Spleen (tissue), 11 donors: ENCODE measurements around the gene GSDME. TPM values are rescaled to one million over a fixed set of nuclear protein-coding genes. Genes with fewer than 3 reads are reported as not detected.

Experiments
- DNase-seq: peaks from one replicate; pipeline ENCODE4 v3.0.0-alpha.2; 2020
- H3K27ac ChIP-seq, 8 donors: fragments of 200-600 bp; sonication (generic) in 7 of 8; 1 replicate in 4 of 8; 2 replicates in 4 of 8; pipeline versions ENCODE4 v1.5.0 to v1.8.0; 2016 to 2021; ENCODE audit warnings: inconsistent platforms in 4 of 8, mild to moderate bottlenecking in 4 of 8, moderate library complexity in 1 of 8
- H3K27me3 ChIP-seq, 7 donors: fragments of 200-600 bp; sonication (generic) in 6 of 7; replicated peaks in 1 of 7; 1 replicate in 4 of 7; 2 replicates in 3 of 7; pipeline versions ENCODE4 v1.5.0 to v1.8.0; 2016 to 2021; ENCODE audit warnings: inconsistent platforms in 3 of 7, mild to moderate bottlenecking in 1 of 7
- H3K36me3 ChIP-seq, 6 donors: fragments of 200-600 bp; sonication (generic) in 5 of 6; 1 replicate in 4 of 6; 2 replicates in 2 of 6; pipeline versions ENCODE4 v1.5.0 to v1.8.0; 2016 to 2021; ENCODE audit warnings: inconsistent platforms in 2 of 6
- H3K4me1 ChIP-seq, 6 donors: fragments of 200-600 bp; sonication (generic) in 5 of 6; 1 replicate in 3 of 6; 2 replicates in 3 of 6; pipeline versions ENCODE4 v1.5.0 to v1.8.0; 2016 to 2021; ENCODE audit warnings: inconsistent platforms in 3 of 6
- H3K4me3 ChIP-seq, 8 donors: fragments of 200-600 bp; sonication (generic) in 7 of 8; 1 replicate in 4 of 8; 2 replicates in 4 of 8; pipeline versions ENCODE4 v1.5.0 to v1.8.0; 2016 to 2021; ENCODE audit warnings: inconsistent platforms in 4 of 8, mild to moderate bottlenecking in 4 of 8, moderate library complexity in 2 of 8
- H3K9me3 ChIP-seq, 8 donors: fragments of 200-600 bp; sonication (generic) in 7 of 8; 1 replicate in 4 of 8; 2 replicates in 4 of 8; pipeline versions ENCODE4 v1.5.0 to v1.8.0; 2016 to 2021; ENCODE audit warnings: inconsistent platforms in 4 of 8
- POLR2A ChIP-seq, 3 donors: fragments of 450-650 bp; IDR thresholded peaks; one replicate each; pipeline ENCODE4 v1.5.1; 2017; ENCODE audit warnings: antibody characterized with exemption in 3 of 3, mild to moderate bottlenecking in 1 of 3
- POLR2AphosphoS5 ChIP-seq, 3 donors: sonication (generic); formaldehyde crosslinking; IDR thresholded peaks; one replicate each; pipeline ENCODE4 v1.5.1; 2017; ENCODE audit warnings: antibody characterized with exemption in 3 of 3
- WGBS, 5 donors: extraction: QIAGEN DNeasy Blood & Tissue Kit in 3 of 5; methylation state at CpG; one replicate each; pipeline versions ENCODE4 v1.1.5 to v1.1.7; 2013 to 2018; 5-methylcytosine and 5-hydroxymethylcytosine counted together
- intact Hi-C: fragments of 100-400 bp; cut with DNase I; formaldehyde crosslinking; loops from one replicate; pipeline ENCODE4 v1.15.0; 2023; ENCODE audit warnings: low total_unique reads
- polyA plus RNA-seq, 3 donors: library from polyadenylated mRNA; stranded (reverse); fragments of 200-250 nt; gene quantifications; one replicate each; pipeline ENCODE4 v1.2.1, GENCODE V29; 2013
- total RNA-seq, 7 donors: library from RNA; depleted of rRNA in 3 of 7; stranded (reverse); fragments of >200 nt in 3 of 7; fragmentation: NEBNext Ultra II Directional in 4 of 7; extraction: Animal tissue kit (Norgen Biotek cat#: 25700) in 4 of 7; gene quantifications; one replicate each; pipeline versions ENCODE4 v1.1.0 to v1.2.1, GENCODE V29; 2016 to 2021
- TF ChIP-seq, protein P1 (sequence below), 11 experiments: fragments of 200-600 bp in 7 of 11; fragments of 450-650 bp in 4 of 11; sonication (generic) in 4 of 11; IDR thresholded peaks in 8 of 11; conservative IDR thresholded peaks in 3 of 11; 1 replicate in 7 of 11; 2 replicates in 4 of 11; pipeline versions ENCODE4 v1.4.0 to v1.8.0; 2016 to 2021; ENCODE audit warnings: antibody characterized with exemption in 11 of 11, inconsistent platforms in 4 of 11, mild to moderate bottlenecking in 1 of 11
- donor health status: healthy with polysubstance abuse.
- donor health status: DM: no; HTN: no; CAD: no; lungs with moderate emphysema.
- donor health status: DM: no; HTN: no; CAD: no.
- donor health status: Bipolar disorder and iron deficiency.
- donor health status: healthy.
- donor health status: DM: no; HTN: no; CAD: no.
- donor health status: DM: yes; HTN: yes; CAD: no.

GSDME gene
- total and polyA plus RNA-seq, 10 donors = 2.3 to 9.7 (median 4.2) TPM

DNA sequence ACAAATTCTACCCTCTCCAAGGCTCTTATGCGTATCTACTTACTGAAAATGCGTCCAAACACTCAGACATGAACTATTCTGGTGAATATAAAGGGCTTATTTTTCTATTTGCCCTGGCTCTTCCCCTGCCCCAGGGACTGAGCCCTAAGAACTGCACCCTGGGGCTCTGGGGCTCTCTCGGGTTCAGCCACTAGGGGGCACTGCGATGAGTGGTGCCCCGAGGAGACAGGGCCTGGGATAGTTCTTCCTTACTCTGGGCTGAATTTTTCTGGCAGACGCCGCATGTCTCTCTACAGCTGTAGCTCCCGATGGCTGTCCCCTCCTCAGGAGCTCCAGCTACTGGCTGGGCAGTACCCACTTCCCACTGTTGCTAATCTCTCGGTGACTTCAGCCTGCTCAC, 30.8 kb upstream of the GSDME start:
- TF ChIP-seq POLR2AphosphoS5 (IDR thresholded peaks at IDR 0.05) = no peak
- TF ChIP-seq, protein P1, sequence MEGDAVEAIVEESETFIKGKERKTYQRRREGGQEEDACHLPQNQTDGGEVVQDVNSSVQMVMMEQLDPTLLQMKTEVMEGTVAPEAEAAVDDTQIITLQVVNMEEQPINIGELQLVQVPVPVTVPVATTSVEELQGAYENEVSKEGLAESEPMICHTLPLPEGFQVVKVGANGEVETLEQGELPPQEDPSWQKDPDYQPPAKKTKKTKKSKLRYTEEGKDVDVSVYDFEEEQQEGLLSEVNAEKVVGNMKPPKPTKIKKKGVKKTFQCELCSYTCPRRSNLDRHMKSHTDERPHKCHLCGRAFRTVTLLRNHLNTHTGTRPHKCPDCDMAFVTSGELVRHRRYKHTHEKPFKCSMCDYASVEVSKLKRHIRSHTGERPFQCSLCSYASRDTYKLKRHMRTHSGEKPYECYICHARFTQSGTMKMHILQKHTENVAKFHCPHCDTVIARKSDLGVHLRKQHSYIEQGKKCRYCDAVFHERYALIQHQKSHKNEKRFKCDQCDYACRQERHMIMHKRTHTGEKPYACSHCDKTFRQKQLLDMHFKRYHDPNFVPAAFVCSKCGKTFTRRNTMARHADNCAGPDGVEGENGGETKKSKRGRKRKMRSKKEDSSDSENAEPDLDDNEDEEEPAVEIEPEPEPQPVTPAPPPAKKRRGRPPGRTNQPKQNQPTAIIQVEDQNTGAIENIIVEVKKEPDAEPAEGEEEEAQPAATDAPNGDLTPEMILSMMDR (IDR thresholded peaks at IDR 0.05 in 8 of 11, conservative IDR thresholded peaks at IDR 0.05 in 3 of 11) = peak in 1 of 11 experiments; percentile 14
- Histone ChIP-seq H3K4me3 (no peak overlapping the region), H3K27me3 (no peaks in the 10 kb centered on the region), H3K9me3 (peaks cover 0 to 14% (median 6%) of the 10 kb centered on the region in 8 donors), H3K4me1 (no peaks in the 10 kb centered on the region), H3K27ac (no peak overlapping the region), H3K36me3 (no peaks in the 10 kb centered on the region)
- DNase-seq = no peak
- WGBS, 5 donors = 91 to 100% (median 95%) methylated on average over 9 of the region's 9 CpGs
- intact Hi-C loops = no loop called here

DNA sequence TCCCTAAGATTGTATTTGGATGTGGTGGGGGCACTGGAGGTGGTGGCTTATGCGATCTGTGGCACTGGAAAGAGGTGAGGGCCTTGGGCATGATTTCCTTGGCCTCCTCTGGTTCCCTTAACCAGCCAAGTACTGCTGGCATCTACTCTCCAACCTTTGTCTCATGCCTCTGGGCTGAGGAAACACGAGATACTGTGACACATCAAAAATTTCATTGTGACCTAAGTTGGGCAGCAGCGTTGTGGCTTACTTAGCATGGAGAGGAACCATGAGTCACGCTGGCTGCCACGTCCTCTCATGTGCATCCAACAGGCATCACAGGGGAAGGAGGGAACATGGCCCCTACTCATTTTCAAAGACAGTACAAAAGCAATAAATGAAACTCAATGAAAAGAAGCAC, 29.7 kb upstream of the GSDME start:
- DNase-seq = no peak
- intact Hi-C loops = no loop called here
- Histone ChIP-seq H3K36me3 (no peaks in the 10 kb centered on the region), H3K9me3 (peaks cover 0 to 18% (median 7%) of the 10 kb centered on the region in 8 donors), H3K4me1 (no peaks in the 10 kb centered on the region), H3K27me3 (no peaks in the 10 kb centered on the region), H3K27ac (peak overlapping the region in 1 of 8 donors; percentile 27), H3K4me3 (no peak overlapping the region)
- TF ChIP-seq, protein P1 (IDR thresholded peaks at IDR 0.05 in 8 of 11, conservative IDR thresholded peaks at IDR 0.05 in 3 of 11) = no peak
- TF ChIP-seq POLR2AphosphoS5 (IDR thresholded peaks at IDR 0.05) = no peak
- no peak for TF ChIP-seq POLR2A (IDR thresholded peaks at IDR 0.05)
- 41 to 67% (median 50%) methylated on average over 5 of the region's 5 CpGs for WGBS, 5 donors

DNA sequence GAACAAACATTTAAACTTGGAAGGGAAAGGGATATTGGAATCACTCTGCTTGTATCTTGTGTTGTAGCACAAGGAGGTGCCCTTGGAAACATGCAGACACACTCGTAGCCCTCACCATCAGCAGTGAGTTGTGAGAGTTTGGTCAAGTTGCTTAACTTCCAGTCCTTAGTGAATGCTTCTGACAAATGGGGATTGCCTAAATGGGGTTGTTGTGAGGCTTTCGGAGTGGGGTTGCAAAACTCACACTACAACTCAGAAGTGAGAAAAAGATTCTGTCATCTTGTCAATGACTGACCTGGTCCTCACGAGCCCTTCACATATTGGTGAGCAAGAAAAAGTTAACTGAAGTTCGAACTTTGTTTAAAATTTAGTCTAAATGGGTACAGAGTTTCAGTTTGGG, 29.0 kb upstream of the GSDME start:
- H3K27me3 ChIP-seq = no peaks in the 10 kb centered on the region
- peak overlapping the region in 1 of 8 donors; percentile 27 for H3K27ac ChIP-seq
- no peak for DNase-seq
- intact Hi-C loops = no loop called here
- 65 to 92% (median 78%) methylated on average over 4 of the region's 4 CpGs for WGBS, 5 donors
- no peak overlapping the region for H3K4me3 ChIP-seq
- TF ChIP-seq POLR2A (IDR thresholded peaks at IDR 0.05) (no peak), POLR2AphosphoS5 (IDR thresholded peaks at IDR 0.05) (no peak)
- TF ChIP-seq, protein P1 (IDR thresholded peaks at IDR 0.05 in 8 of 11, conservative IDR thresholded peaks at IDR 0.05 in 3 of 11) = no peak
- peaks cover 0 to 18% (median 7%) of the 10 kb centered on the region in 8 donors for H3K9me3 ChIP-seq
- H3K4me1 ChIP-seq = no peaks in the 10 kb centered on the region
- H3K36me3 ChIP-seq = no peaks in the 10 kb centered on the region

DNA sequence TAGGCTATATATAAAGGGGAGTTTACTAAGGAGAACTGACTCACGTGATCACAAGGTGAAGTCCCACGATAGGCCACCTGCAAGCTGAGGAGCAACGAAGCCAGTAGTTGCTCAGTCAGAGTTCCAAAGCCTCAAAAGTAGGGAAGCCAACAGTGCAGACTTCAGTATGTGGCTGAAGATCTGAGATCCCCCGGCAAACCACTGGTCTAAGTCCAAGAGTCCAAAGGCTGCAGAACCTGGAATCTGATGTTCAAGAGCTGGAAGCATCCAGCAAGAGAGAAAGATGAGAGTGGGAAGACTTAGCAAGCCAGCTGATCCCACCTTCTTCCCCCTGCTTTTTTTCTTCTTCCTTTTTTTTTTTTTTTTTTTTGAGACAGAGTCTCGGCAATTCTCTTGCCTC, 27.0 kb upstream of the GSDME start:
- TF ChIP-seq POLR2AphosphoS5 (IDR thresholded peaks at IDR 0.05) = no peak
- TF ChIP-seq POLR2A (IDR thresholded peaks at IDR 0.05) = no peak
- TF ChIP-seq, protein P1 (IDR thresholded peaks at IDR 0.05 in 8 of 11, conservative IDR thresholded peaks at IDR 0.05 in 3 of 11) = no peak
- H3K27ac ChIP-seq = no peak overlapping the region
- peaks cover 0 to 14% (median 7%) of the 10 kb centered on the region in 8 donors for H3K9me3 ChIP-seq
- DNase-seq = no peak
- H3K4me1 ChIP-seq = no peaks in the 10 kb centered on the region
- H3K4me3 ChIP-seq = no peak overlapping the region
- intact Hi-C loops = no loop called here
- no peaks in the 10 kb centered on the region for H3K36me3 ChIP-seq
- WGBS, 5 donors = 88 to 95% (median 90%) methylated on average over 4 to 5 of the region's 5 CpGs
- no peaks in the 10 kb centered on the region for H3K27me3 ChIP-seq
